Measurements from ENCODE around the gene HAGHL.

- TF ChIP-seq CTCF (IDR thresholded peaks at IDR 0.05) (no peak), POLR2A (IDR thresholded peaks at IDR 0.05) (no peak)
These were observed 33.1 kb upstream of the HAGHL start for GRCh38 chr16:693766-694165.

All from uterus (tissue), 2 donors.